ENCODE measurements around the gene MSLN. TPM values are rescaled to one million over a fixed set of nuclear protein-coding genes. Genes with fewer than 3 reads are reported as not detected.

The MSLN gene
- total RNA-seq, 2 experiments from 2014 or later = not detected

DNA sequence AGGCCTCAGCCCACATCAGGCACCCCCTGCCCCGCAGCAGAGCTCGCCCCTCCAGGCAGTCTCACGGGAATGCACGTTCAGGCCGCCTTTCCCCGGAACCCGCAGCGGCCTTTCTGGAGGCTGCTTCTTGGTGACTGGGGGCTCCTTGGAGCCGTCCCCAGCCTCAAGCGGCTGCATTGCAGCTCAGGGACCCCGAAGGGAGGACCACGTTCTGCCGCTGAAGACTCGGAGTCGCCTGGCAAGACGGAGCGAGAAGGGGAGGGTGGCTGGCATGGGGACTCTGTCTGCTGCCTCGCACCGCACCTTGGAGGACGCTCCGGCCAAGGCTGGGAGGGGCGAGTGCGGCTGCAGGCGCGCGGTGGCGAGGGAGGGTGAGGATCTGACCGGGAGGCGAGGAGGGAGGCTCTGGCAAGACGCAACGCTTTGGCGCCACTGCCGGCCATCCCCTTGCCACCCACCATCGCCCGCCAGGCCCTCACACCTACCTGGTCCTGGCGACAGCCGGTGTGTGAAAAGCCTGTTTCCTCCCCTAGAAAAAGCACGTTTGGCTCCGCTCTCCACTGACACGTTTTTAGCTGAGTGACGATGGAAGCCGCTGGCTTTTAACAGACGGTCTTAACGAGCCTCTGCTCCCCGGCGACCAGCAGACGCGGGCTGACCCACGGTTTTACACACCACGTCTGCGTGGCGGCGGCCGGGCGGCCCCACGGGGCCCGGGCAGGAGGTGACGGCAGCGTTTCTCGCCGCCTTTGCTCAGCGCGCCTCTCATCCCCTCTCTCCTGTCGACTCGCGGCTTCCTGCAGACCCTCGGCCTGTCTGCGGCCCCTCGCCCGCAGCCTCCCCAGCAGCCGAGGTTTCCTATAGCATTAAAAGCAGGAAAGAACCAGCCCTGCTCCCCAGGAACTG lies 56.7 kb downstream of the MSLN start:
- intact Hi-C loops (cut with micrococcal nuclease) = no loop called here
- CTCF ChIA-PET = no interaction called here
- H3K27me3 Mint-ChIP-seq (ENCODE audit: low read depth) = peaks cover 24% of the 10 kb centered on the region
- no peak for DNase-seq
- no peak overlapping the region for H3K4me3 Mint-ChIP-seq
- no peaks in the 10 kb centered on the region for H3K36me3 Mint-ChIP-seq (ENCODE audit: low read depth)
- H3K9me3 Mint-ChIP-seq = no peaks in the 10 kb centered on the region
- peaks cover 16% of the 10 kb centered on the region for H3K4me1 Mint-ChIP-seq (ENCODE audit: low read depth)
- H3K27ac Mint-ChIP-seq = no peak overlapping the region

DNA sequence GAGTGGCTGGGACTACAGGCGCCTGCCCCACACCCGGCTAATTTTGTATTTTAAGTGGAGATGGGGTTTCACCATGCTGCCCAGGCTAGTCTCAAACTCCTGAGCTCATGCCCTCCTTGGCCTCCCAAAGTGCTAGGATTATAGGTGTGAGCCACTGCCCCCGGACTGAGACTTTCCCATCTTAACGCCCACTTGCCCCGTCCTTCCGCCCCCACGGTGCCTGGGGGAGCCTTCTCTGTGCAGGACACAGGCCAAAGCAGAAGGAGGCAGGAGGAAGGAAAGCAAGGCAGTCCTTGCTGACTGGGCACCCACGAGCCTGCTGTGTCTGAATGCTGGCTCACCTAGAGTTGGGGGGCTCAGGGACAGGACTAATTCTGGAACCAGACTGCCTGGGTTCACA lies 57.6 kb downstream of the MSLN start:
- no peak overlapping the region for H3K27ac Mint-ChIP-seq
- no peaks in the 10 kb centered on the region for H3K36me3 Mint-ChIP-seq (ENCODE audit: low read depth)
- peaks cover 20% of the 10 kb centered on the region for H3K27me3 Mint-ChIP-seq (ENCODE audit: low read depth)
- intact Hi-C loops (cut with micrococcal nuclease) = no loop called here
- H3K4me1 Mint-ChIP-seq (ENCODE audit: low read depth) = peaks cover 14% of the 10 kb centered on the region
- no peak for DNase-seq
- no peak overlapping the region for H3K4me3 Mint-ChIP-seq
- H3K9me3 Mint-ChIP-seq = no peaks in the 10 kb centered on the region
- CTCF ChIA-PET = no interaction called here

Small RNAs within 50 kb of the gene (microRNA-seq; reads per million reads assigned to microRNA genes)
- not detected for gene MIR662 (ENCODE audit: borderline microRNAs expressed, borderline replicate concordance)

Other genes starting within 250 kb of the MSLN start
- gene CAPN15, start 233.0 kb upstream of the MSLN start, total RNA-seq = 10 to 100 TPM; 54.4 to 56.9 TPM
- gene PRR35, start 200.3 kb upstream of the MSLN start, total RNA-seq = not detected
- under 1 TPM; 0.60 to 0.67 TPM for gene NHLRC4, start 193.7 kb upstream of the MSLN start, total RNA-seq
- gene PIGQ, start 190.8 kb upstream of the MSLN start, total RNA-seq = 10 to 100 TPM; 18.6 to 19.2 TPM
- 1 to 10 TPM; 6.3 to 7.3 TPM for gene RAB40C, start 170.7 kb upstream of the MSLN start, total RNA-seq
- gene WFIKKN1, start 129.7 kb upstream of the MSLN start, total RNA-seq = under 1 TPM; 0.10 to 0.25 TPM
- 100 to 1,000 TPM; 121 to 122 TPM for gene METTL26, start 124.4 kb upstream of the MSLN start, total RNA-seq
- 10 to 100 TPM; 31.5 to 35.2 TPM for gene MCRIP2, start 118.9 kb upstream of the MSLN start, total RNA-seq
- 10 to 100 TPM; 65.9 to 66.9 TPM for gene WDR90, start 111.4 kb upstream of the MSLN start, total RNA-seq
- gene RHOT2, start 92.6 kb upstream of the MSLN start, total RNA-seq = 10 to 100 TPM; 81.9 to 84.0 TPM
- gene RHBDL1, start 85.1 kb upstream of the MSLN start, total RNA-seq = under 1 TPM; 0.60 to 0.94 TPM
- gene STUB1, start 80.3 kb upstream of the MSLN start, total RNA-seq = 10 to 100 TPM; 40.3 to 44.1 TPM
- 10 to 100 TPM; 18.2 to 20.5 TPM for gene JMJD8, start 76.4 kb upstream of the MSLN start, total RNA-seq
- gene WDR24, start 70.3 kb upstream of the MSLN start, total RNA-seq = 10 to 100 TPM; 17.4 to 17.7 TPM
- 1 to 10 TPM; 3.7 to 5.7 TPM for gene FBXL16, start 54.9 kb upstream of the MSLN start, total RNA-seq
- 10 to 100 TPM in 1 of 2 experiments, 1 to 10 TPM in 1; 8.2 to 11.0 TPM for gene METRN, start 45.6 kb upstream of the MSLN start, total RNA-seq
- 10 to 100 TPM; 21.5 to 24.3 TPM for gene ANTKMT, start 39.6 kb upstream of the MSLN start, total RNA-seq
- gene CCDC78, start 34.3 kb upstream of the MSLN start, total RNA-seq = 1 to 10 TPM; 1.2 to 1.3 TPM
- 1 to 10 TPM; 6.5 to 7.7 TPM for gene HAGHL, start 33.6 kb upstream of the MSLN start, total RNA-seq
- 10 to 100 TPM; 32.7 to 34.3 TPM for gene CIAO3, start 19.7 kb upstream of the MSLN start, total RNA-seq
- 1 to 10 TPM; 6.8 to 7.2 TPM for gene RPUSD1, start 27.6 kb downstream of the MSLN start, total RNA-seq
- 100 to 1,000 TPM; 126 to 127 TPM for gene CHTF18, start 27.9 kb downstream of the MSLN start, total RNA-seq
- gene GNG13, start 40.0 kb downstream of the MSLN start, total RNA-seq = not detected
- gene LMF1, start 210.2 kb downstream of the MSLN start, total RNA-seq = 10 to 100 TPM; 11.5 to 12.3 TPM
- gene SOX8, start 221.0 kb downstream of the MSLN start, total RNA-seq = 1 to 10 TPM in 1 of 2 experiments, under 1 TPM in 1; 0.74 to 1.0 TPM